HepG2 (cell line): ENCODE data around the gene PDE8B. TPM values are rescaled to one million over a fixed set of nuclear protein-coding genes. Genes with fewer than 3 reads are reported as not detected.

Experiments
- ATAC-seq: fragments of 200-7000 bp; cut with Tn5 transposase; 3 replicates; pipeline ENCODE4 v1.9.1; 2020; ENCODE audit warnings: mild to moderate bottlenecking, moderate library complexity
- BruUV-seq: library from RNA; stranded (reverse); fragments of 400-500 nt; replicated peaks from 2 replicates; lab custom pipeline; 2021; lab: Mats Ljungman, UMichigan
- CTCF ChIA-PET: fragments of 300-600 bp; formaldehyde crosslinking; extraction: SDS; loops from one replicate; lab custom pipeline; 2021; ENCODE audit warnings: low total read pairs, inconsistent platforms, low intra/inter-chr PET ratio; lab: Yijun Ruan, JAX
- POLR2A ChIA-PET: fragments of 350-600 bp; sonication (Branson Sonifier 250); formaldehyde crosslinking; loops from one replicate; lab custom pipeline; 2020; ENCODE audit warnings: antibody characterized with exemption, inconsistent platforms; lab: Yijun Ruan, JAX
- DNase-seq: peaks from one replicate; pipeline ENCODE4 v3.0.0-alpha.2; 2015; ENCODE audit warnings: low spot score
- FAIRE-seq: peaks from 3 replicates; lab custom pipeline; 2011; peaks lifted over from hg19 to GRCh38; lab: Jason Lieb, UNC
- H2AFZ ChIP-seq: one replicate; pipeline ENCODE4 v1.6.1; 2011; ENCODE audit warnings: low read length, inconsistent platforms
- H3K27ac ChIP-seq: fragments of 300-600 bp; 3 replicates; pipeline ENCODE4 v1.8.0; 2011; ENCODE audit warnings: mixed run types, mild to moderate bottlenecking, mixed read lengths, low read length, inconsistent platforms; ENCODE audit not compliant: insufficient read depth; ENCODE audit errors: extremely low read length
- H3K27me3 ChIP-seq, 2 experiments: fragments of 200-600 bp in 1 of 2; 2 replicates in 1 of 2; 3 replicates in 1 of 2; pipeline versions ENCODE4 v1.6.0 to v1.8.0; 2011; ENCODE audit warnings: low read length in 2 of 2, mild to moderate bottlenecking in 2 of 2, moderate library complexity in 2 of 2, inconsistent platforms in 1 of 2; ENCODE audit not compliant: insufficient read depth in 2 of 2, control insufficient read depth in 1 of 2
- H3K36me3 ChIP-seq, 2 experiments: fragments of 200-600 bp in 1 of 2; replicated peaks in 1 of 2; 2 replicates in 1 of 2; 3 replicates in 1 of 2; pipeline versions ENCODE4 v1.5.1 to v1.8.0; 2011; ENCODE audit warnings: low read length in 2 of 2, inconsistent platforms in 1 of 2; ENCODE audit not compliant: insufficient read depth in 2 of 2, control insufficient read depth in 1 of 2
- H3K4me1 ChIP-seq: 2 replicates; pipeline ENCODE4 v1.5.1; 2012; ENCODE audit warnings: low read length, inconsistent platforms; ENCODE audit not compliant: insufficient read depth
- H3K4me2 ChIP-seq: 2 replicates; pipeline ENCODE4 v1.6.0; 2011; ENCODE audit warnings: low read depth, low read length, inconsistent platforms
- H3K4me3 ChIP-seq, 3 experiments: fragments of 200-600 bp in 1 of 3; sonication (generic), shearing (Covaris generic) in 1 of 3; replicated peaks in 1 of 3; 2 replicates each; pipeline ENCODE4 v1.5.1; 2011 to 2016; ENCODE audit warnings: low read length in 3 of 3, inconsistent platforms in 2 of 3, low read depth in 2 of 3, mild to moderate bottlenecking in 2 of 3, control low read depth in 1 of 3, mixed read lengths in 1 of 3; ENCODE audit not compliant: insufficient read depth in 1 of 3
- H3K79me2 ChIP-seq: one replicate; pipeline ENCODE4 v1.6.1; 2011; ENCODE audit warnings: low read length, inconsistent platforms; ENCODE audit not compliant: insufficient read depth
- H3K9ac ChIP-seq: 2 replicates; pipeline ENCODE4 v1.6.0; 2011; ENCODE audit warnings: mild to moderate bottlenecking, low read depth, low read length, inconsistent platforms; ENCODE audit not compliant: insufficient read depth
- H3K9me3 ChIP-seq: 2 replicates; pipeline ENCODE4 v1.5.1; 2012; ENCODE audit warnings: mild to moderate bottlenecking, low read length
- H4K20me1 ChIP-seq: 2 replicates; pipeline ENCODE4 v1.6.0; 2011; ENCODE audit warnings: inconsistent platforms, mild to moderate bottlenecking, low read length, moderate library complexity; ENCODE audit not compliant: insufficient read depth
- BCL6 ChIP-seq: IDR thresholded peaks from 2 replicates; pipeline ENCODE4 v1.6.1; 2016; ENCODE audit warnings: missing genetic modification reagents, missing compliant biosample characterization
- FOSL2 ChIP-seq: sonication (generic); formaldehyde crosslinking; IDR thresholded peaks from 2 replicates; pipeline ENCODE4 v1.4.0; 2020; ENCODE audit warnings: missing genetic modification reagents
- HBP1 ChIP-seq: IDR thresholded peaks from 2 replicates; pipeline ENCODE4 v1.6.1; 2016; ENCODE audit warnings: low read depth, control low read depth
- NR3C1 ChIP-seq: sonication (generic); formaldehyde crosslinking; IDR thresholded peaks from 2 replicates; pipeline ENCODE4 v1.4.0; 2020; ENCODE audit warnings: missing genetic modification reagents
- PRDM4 ChIP-seq: sonication (generic); formaldehyde crosslinking; IDR thresholded peaks from 2 replicates; pipeline ENCODE4 v1.9.0; 2021; ENCODE audit warnings: missing genetic modification reagents, borderline replicate concordance
- ZNF557 ChIP-seq: sonication (generic); formaldehyde crosslinking; IDR thresholded peaks from 2 replicates; pipeline ENCODE4 v1.4.0; 2020; ENCODE audit warnings: missing genetic modification reagents
- WGBS: methylation state at CpG from one replicate; pipeline ENCODE4 v1.1.6; 2017; ENCODE audit warnings: low lambda C conversion rate; 5-methylcytosine and 5-hydroxymethylcytosine counted together
- in situ Hi-C: cut with HindIII; loops from 2 replicates; pipeline ENCODE4 v1.10.0; 2017; ENCODE audit warnings: low pct_unique_long_range_greater_than_20kb; ENCODE audit not compliant: extremely low pct_ligation_motif_present
- intact Hi-C: fragments of 100-400 bp; cut with micrococcal nuclease; formaldehyde crosslinking; loops from one replicate; pipeline ENCODE4 v1.10.0; 2022; ENCODE audit not compliant: unreplicated experiment
- polyA plus RNA-seq, 8 experiments: library from polyadenylated mRNA; depleted of rRNA in 3 of 8; stranded (reverse) in 7 of 8; unstranded in 1 of 8; fragments of >200 nt; fragmentation: Illumina TruSeq in 4 of 8; extraction: Trizol in 4 of 8; gene quantifications; 2 replicates each; pipeline versions ENCODE4 v1.2.1 to v1.2.3, GENCODE V29; 2011 to 2016; ENCODE audit warnings: low read depth in 4 of 8, missing spikeins in 1 of 8, mixed read lengths in 1 of 8; ENCODE audit not compliant: insufficient read depth in 1 of 8
- total RNA-seq, 5 experiments: library from RNA; depleted of rRNA; stranded (reverse); fragments of >200 nt; fragmentation: Illumina TruSeq; extraction: Trizol; gene quantifications; 2 replicates each; pipeline ENCODE4 v1.2.3, GENCODE V29; 2016; ENCODE audit warnings: low read depth in 1 of 5

PDE8B gene
- total and polyA plus RNA-seq, 2 of the 13 experiments (the other 11 are each of a cell fraction or from before 2014, with no cell fraction given): 0.07 TPM; not detected in 1

- H4K20me1 ChIP-seq: no peaks in the 10 kb centered on the region
- peaks cover 0 to 1% of the 10 kb centered on the region in 2 experiments; a peak in 1 of 5 replicates for H3K27me3 ChIP-seq
- no peaks in the 10 kb centered on the region for H3K9me3 ChIP-seq
- H3K4me3 ChIP-seq: no peak overlapping the region
- 62% methylated on average over 4 of the region's 4 CpGs for WGBS
- H3K79me2 ChIP-seq: no peaks in the 10 kb centered on the region
- FAIRE-seq: no peak
- ChIA-PET POLR2A (no interaction called here), CTCF (no interaction called here)
- no peaks in the 10 kb centered on the region for H3K4me1 ChIP-seq
- no TSS peak for BruUV-seq
- no peak overlapping the region for H2AFZ ChIP-seq
- DNase-seq: no peak
- H3K27ac ChIP-seq: no peak overlapping the region
- H3K4me2 ChIP-seq: no peak overlapping the region
- H3K9ac ChIP-seq: no peak overlapping the region
- TF ChIP-seq ZNF557 (CRISPR knock-in tag): no peak
- no peak for TF ChIP-seq HBP1 (CRISPR knock-in tag)
- TF ChIP-seq NR3C1 (CRISPR knock-in tag): no peak
- no peak for TF ChIP-seq BCL6
- no peak for TF ChIP-seq PRDM4 (CRISPR knock-in tag)
- TF ChIP-seq FOSL2 (CRISPR knock-in tag): no peak
- H3K36me3 ChIP-seq: no peaks in the 10 kb centered on the region
- ATAC-seq: no peak
- in situ Hi-C loops (no loop called here), intact Hi-C loops (no loop called here)
These were observed 111.4 kb downstream of the PDE8B start for GRCh38 chr5:77321793-77322394.
